Subcutaneous adipose tissue (tissue), 4 donors: ENCODE measurements around the gene NDUFS2. TPM values are rescaled to one million over a fixed set of nuclear protein-coding genes. Genes with fewer than 3 reads are reported as not detected.

ENCODE experiments used
- total RNA-seq, 4 donors: library from RNA; depleted of rRNA; stranded (reverse); fragments of >200 nt; gene quantifications; one replicate each; pipeline ENCODE4 v1.1.0, GENCODE V29; 2016
- TF ChIP-seq, protein P1 (sequence below): fragments of 450-650 bp; IDR thresholded peaks from one replicate; pipeline ENCODE4 v1.5.1; 2016; ENCODE audit warnings: low read depth, mild to moderate bottlenecking, control low read depth, antibody characterized with exemption, moderate library complexity

Gene NDUFS2
- total RNA-seq, 4 donors from 2014 or later: 74.7 to 125 (median 106) TPM

DNA sequence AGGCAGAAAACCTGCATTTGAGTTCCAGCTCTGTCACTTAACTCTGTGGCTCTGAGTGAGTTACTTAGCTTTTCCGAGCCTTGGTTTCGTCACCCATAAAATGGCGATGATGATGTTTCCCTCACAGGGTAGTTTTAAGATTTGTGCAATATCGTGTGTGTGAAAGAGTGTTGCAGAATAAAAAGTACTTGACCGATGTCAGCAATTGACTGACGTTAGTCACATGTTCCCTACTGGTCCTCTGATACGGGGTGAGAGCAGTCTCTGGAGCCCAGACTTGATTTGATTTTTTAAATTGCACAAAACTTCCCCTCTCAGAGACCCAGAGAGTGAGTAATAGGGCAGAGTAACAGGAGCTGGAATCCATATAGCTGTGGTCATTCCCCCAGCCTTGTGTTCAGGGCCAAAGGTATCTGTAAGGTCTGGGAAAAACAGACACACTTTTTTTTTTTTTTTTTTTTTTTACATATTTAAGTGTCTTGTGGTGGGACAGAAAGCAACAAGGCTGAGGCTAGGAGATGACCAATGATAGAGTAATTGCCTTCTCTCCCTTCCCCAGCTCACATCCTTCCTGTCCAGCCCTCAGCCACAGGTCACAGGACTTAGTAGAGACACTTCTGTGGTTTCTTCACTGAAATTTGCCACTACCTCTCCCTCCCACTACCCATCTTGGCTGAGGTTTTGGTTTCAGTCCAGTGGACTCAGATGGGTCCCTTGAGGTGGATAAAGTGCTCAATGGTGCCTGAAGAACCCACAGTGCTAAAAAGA, 15.0 kb downstream of the NDUFS2 start:
- TF ChIP-seq, protein P1, sequence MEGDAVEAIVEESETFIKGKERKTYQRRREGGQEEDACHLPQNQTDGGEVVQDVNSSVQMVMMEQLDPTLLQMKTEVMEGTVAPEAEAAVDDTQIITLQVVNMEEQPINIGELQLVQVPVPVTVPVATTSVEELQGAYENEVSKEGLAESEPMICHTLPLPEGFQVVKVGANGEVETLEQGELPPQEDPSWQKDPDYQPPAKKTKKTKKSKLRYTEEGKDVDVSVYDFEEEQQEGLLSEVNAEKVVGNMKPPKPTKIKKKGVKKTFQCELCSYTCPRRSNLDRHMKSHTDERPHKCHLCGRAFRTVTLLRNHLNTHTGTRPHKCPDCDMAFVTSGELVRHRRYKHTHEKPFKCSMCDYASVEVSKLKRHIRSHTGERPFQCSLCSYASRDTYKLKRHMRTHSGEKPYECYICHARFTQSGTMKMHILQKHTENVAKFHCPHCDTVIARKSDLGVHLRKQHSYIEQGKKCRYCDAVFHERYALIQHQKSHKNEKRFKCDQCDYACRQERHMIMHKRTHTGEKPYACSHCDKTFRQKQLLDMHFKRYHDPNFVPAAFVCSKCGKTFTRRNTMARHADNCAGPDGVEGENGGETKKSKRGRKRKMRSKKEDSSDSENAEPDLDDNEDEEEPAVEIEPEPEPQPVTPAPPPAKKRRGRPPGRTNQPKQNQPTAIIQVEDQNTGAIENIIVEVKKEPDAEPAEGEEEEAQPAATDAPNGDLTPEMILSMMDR: no peak

DNA sequence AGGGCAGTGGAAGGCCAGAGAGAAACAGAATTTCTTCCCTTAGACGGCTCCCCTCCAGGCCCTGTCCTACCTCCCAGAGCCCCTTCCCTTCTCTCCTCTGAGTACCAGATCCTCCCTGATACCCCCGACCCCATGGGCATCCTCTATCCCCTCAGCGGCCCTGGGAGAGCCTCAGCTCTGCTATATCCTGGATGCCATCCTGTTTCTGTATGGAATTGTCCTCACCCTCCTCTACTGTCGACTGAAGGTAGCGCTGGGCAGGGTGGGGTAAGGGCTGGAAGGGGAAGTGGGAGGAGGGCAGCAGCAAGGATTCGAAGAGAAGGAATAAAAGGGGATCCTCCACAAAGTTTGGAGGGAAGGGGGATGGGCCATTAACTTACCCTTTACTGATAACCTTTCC, 15.7 kb downstream of the NDUFS2 start:
- TF ChIP-seq, protein P1: no peak

DNA sequence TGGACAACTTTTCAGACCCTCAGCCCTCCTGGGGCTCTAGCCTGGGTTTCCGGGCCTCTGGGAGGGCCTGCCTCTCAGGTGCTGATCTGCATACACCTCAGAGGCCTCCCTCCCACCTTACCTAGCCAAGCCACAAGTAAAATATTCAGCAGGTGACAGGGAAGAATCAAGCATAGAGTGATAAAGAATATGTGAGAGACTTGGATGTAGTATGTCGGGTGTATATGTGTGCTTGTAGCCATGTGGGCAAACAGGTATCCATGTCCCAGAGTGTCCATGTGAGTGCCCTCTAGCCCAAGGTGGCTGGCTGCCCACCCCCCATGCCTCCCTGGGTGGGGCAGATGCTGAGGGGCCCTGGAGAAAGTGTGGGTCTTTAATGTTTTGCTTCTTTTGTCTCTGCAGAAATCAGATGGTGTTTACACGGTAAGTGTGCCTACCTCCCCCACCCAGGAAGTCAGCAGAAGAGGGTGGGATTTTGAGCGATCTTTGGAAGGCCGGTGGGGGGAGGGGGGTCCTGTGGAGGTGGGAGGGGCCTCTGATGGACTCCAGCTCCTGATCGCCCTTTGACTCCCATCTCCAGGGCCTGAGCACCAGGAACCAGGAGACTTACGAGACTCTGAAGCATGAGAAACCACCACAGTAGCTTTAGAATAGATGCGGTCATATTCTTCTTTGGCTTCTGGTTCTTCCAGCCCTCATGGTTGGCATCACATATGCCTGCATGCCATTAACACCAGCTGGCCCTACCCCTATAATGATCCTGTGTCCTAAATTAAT, 16.3 kb downstream of the NDUFS2 start:
- TF ChIP-seq, protein P1: no peak

DNA sequence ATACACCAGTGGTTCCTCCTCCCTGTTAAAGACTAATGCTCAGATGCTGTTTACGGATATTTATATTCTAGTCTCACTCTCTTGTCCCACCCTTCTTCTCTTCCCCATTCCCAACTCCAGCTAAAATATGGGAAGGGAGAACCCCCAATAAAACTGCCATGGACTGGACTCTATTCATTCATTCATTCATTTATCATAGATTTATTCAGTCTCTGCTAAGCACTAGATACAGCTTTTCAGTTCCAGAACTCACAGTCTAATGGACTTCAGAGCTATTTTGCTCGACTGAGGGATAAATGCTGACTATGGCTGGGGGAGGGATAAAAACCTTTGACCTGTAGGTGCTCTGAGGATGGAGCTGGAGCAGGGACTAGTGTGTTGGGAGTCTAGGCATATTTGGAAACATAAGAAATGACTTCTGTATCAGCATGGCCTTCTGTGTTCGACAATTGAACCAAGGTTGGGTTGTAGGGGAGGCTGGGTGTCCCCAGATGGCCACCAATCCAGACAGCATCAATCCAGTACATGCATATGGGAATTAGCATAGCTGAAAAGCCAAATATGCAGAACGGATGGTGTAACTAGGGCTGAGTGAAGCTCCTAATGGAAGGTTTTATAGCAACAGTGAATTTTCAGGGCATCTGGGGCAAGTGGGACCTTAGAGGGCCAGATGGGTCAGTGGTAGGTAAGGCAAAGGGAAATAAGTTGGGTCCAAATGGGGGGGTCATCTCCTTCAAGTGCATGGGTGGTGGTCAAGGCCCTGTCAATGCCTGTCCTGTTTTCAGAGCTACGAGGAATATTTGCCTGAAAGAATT, 17.1 kb downstream of the NDUFS2 start:
- TF ChIP-seq, protein P1: no peak

DNA sequence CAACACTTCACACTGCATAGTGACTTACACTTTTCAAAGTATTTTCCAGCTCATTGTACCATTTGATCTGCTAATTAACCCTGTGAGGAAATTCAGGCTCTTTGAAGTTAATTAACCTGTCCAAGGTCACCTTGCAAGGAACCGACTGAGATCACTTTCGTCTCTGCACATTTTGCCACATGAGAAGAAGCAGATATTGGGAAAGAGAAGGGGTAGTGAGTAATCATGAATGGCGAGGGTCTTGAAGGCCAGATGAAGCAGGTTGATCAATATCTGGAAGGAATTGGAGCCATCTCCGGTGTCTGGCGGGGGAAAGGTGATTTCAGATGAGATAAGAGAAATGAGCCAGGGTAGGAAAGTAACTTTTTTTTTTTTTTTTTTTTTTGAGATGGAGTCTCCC, 17.8 kb downstream of the NDUFS2 start:
- TF ChIP-seq, protein P1: no peak

DNA sequence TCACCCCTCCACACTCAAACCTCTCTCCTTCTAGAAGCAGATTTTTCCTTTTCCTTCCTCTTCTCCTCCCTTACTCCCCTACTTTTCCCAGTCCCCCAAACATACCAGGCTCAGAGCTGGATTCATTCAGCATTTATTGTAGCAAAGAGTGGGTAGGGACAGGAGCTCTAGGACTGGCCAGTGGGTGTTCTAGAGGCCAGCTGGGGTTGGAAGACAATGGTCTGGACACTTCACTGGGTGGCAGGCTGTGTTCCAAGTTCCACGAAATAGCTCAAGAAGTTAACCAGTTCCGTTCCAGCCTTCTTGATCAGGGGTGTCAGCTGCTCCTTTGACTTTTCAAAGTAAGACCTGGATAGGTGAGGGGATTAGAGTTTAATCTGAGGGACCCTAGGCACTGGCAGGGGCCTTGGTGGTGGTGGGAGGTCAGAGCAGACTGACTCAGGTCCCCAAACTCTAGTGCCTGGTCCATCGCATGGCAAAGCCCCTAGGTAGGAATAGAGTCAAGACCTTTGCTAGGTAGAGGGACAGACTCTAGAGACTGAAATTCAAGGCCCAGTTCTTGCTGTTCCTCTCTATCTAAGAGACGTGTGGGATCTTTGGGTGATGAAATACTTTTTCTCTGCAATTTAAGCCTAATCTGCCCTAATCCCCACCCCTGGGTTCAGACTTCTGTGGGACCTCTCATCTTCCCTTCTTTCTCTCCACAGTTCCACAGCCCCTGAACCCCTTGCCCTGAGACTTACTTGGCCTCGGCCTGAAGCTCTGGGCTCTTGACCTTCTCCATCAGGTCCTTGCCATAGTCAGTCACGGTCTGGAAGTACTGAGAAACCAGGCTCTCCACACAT, 20.2 kb downstream of the NDUFS2 start:
- TF ChIP-seq, protein P1: no peak
